ENCODE measurements around the gene SMURF2.

DNA sequence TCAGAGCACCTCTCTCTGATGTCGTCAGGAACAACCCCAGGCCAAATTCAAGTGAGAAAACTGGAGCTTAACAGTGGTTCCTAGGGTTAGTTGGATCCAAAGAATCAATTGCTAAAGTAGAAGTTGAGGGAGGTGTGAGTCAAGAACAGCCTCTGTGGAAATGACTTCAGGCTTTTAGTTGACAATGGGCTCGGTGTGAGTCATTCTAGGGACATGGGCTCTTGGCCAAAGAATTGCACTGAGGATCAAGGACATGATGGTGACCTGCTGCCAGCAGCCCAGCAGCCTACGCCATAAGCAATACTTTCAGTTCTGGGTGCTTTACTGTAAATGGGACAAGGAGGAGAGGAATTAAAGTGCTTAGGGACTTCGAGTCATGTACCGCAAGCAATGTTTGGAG lies 32.1 kb upstream of the SMURF2 start:
- TF ChIP-seq ZNF70 (CRISPR knock-in tag; IDR thresholded peaks at IDR 0.05) (no peak), ISL1 (CRISPR knock-in tag; IDR thresholded peaks at IDR 0.05) (no peak), RARB (CRISPR knock-in tag; IDR thresholded peaks at IDR 0.05) (no peak), CSDC2 (CRISPR knock-in tag; IDR thresholded peaks at IDR 0.05) (no peak), ZFP3 (CRISPR knock-in tag; IDR thresholded peaks at IDR 0.05) (no peak), ARNTL (CRISPR knock-in tag; IDR thresholded peaks at IDR 0.05; ENCODE audit: borderline replicate concordance, low read depth) (no peak), ZFP30 (CRISPR knock-in tag; IDR thresholded peaks at IDR 0.05) (no peak), ZC3H10 (CRISPR knock-in tag; IDR thresholded peaks at IDR 0.05) (no peak), PATZ1 (CRISPR knock-in tag; IDR thresholded peaks at IDR 0.05; ENCODE audit: borderline replicate concordance) (no peak), ESRRG (CRISPR knock-in tag; IDR thresholded peaks at IDR 0.05) (no peak), OSR1 (CRISPR knock-in tag; IDR thresholded peaks at IDR 0.05) (no peak), TCF4 (CRISPR knock-in tag; IDR thresholded peaks at IDR 0.05; ENCODE audit: borderline replicate concordance) (no peak)
- TF ChIP-seq, protein P1, sequence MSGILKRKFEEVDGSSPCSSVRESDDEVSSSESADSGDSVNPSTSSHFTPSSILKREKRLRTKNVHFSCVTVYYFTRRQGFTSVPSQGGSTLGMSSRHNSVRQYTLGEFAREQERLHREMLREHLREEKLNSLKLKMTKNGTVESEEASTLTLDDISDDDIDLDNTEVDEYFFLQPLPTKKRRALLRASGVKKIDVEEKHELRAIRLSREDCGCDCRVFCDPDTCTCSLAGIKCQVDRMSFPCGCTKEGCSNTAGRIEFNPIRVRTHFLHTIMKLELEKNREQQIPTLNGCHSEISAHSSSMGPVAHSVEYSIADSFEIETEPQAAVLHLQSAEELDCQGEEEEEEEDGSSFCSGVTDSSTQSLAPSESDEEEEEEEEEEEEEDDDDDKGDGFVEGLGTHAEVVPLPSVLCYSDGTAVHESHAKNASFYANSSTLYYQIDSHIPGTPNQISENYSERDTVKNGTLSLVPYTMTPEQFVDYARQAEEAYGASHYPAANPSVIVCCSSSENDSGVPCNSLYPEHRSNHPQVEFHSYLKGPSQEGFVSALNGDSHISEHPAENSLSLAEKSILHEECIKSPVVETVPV (CRISPR knock-in tag; IDR thresholded peaks at IDR 0.05), result no peak
- TF ChIP-seq, protein P2, sequence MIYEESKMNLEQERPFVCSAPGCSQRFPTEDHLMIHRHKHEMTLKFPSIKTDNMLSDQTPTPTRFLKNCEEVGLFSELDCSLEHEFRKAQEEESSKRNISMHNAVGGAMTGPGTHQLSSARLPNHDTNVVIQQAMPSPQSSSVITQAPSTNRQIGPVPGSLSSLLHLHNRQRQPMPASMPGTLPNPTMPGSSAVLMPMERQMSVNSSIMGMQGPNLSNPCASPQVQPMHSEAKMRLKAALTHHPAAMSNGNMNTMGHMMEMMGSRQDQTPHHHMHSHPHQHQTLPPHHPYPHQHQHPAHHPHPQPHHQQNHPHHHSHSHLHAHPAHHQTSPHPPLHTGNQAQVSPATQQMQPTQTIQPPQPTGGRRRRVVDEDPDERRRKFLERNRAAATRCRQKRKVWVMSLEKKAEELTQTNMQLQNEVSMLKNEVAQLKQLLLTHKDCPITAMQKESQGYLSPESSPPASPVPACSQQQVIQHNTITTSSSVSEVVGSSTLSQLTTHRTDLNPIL (CRISPR knock-in tag; IDR thresholded peaks at IDR 0.05; ENCODE audit: low read depth), result no peak
